OCI-LY7 (cell line): ENCODE measurements around the gene TUBE1. TPM values are rescaled to one million over a fixed set of nuclear protein-coding genes. Genes with fewer than 3 reads are reported as not detected.

ENCODE experiments used
- BruUV-seq: library from RNA; stranded (reverse); fragments of 400-500 nt; replicated peaks from 2 replicates; lab custom pipeline; 2021; lab: Mats Ljungman, UMichigan
- CTCF ChIA-PET: fragments of 300-600 bp; sonication (Branson Sonifier 250); formaldehyde crosslinking; loops from one replicate; lab custom pipeline; 2022; ENCODE audit warnings: antibody characterized with exemption; ENCODE audit not compliant: unreplicated experiment; lab: Charles Lee
- POLR2A ChIA-PET: fragments of 300-600 bp; sonication (Branson Sonifier 250); formaldehyde crosslinking; loops from one replicate; lab custom pipeline; 2022; ENCODE audit warnings: antibody characterized with exemption; lab: Charles Lee
- DNase-seq: peaks from one replicate; pipeline ENCODE4 v3.0.0-alpha.2; 2015; ENCODE audit warnings: low spot score
- H2AFZ ChIP-seq: fragments of 200-600 bp; sonication (generic), shearing (Covaris generic); 2 replicates; pipeline ENCODE4 v1.6.1; 2014; ENCODE audit warnings: mild to moderate bottlenecking, antibody characterized with exemption, low read length, moderate library complexity
- H3K27ac ChIP-seq: fragments of 200-600 bp; sonication (generic); 2 replicates; pipeline ENCODE4 v1.5.1; 2014; ENCODE audit warnings: mixed run types, low read depth, mild to moderate bottlenecking, moderate library complexity, low read length, inconsistent platforms; ENCODE audit not compliant: poor library complexity, severe bottlenecking
- H3K36me3 ChIP-seq: fragments of 200-600 bp; sonication (generic); 2 replicates; pipeline ENCODE4 v1.6.1; 2014; ENCODE audit warnings: mild to moderate bottlenecking, antibody characterized with exemption, low read length, moderate library complexity, mixed read lengths; ENCODE audit not compliant: insufficient read depth
- H3K4me1 ChIP-seq: fragments of 200-600 bp; sonication (generic); 2 replicates; pipeline ENCODE4 v1.5.1; 2014; ENCODE audit warnings: mild to moderate bottlenecking, low read length; ENCODE audit not compliant: insufficient read depth, poor library complexity, severe bottlenecking
- H3K4me2 ChIP-seq: fragments of 200-600 bp; sonication (generic); 2 replicates; pipeline ENCODE4 v1.6.1; 2014; ENCODE audit warnings: mild to moderate bottlenecking, low read length
- H3K4me3 ChIP-seq: fragments of 200-600 bp; sonication (generic); 2 replicates; pipeline ENCODE4 v1.5.1; 2014; ENCODE audit warnings: mild to moderate bottlenecking, low read depth, low read length; ENCODE audit not compliant: poor library complexity, severe bottlenecking
- H3K79me2 ChIP-seq: fragments of 200-600 bp; sonication (generic); 2 replicates; pipeline ENCODE4 v1.6.1; 2016; ENCODE audit warnings: low read depth, mild to moderate bottlenecking, low read length, moderate library complexity, mixed read lengths; ENCODE audit not compliant: insufficient read depth
- H3K9me2 ChIP-seq: fragments of 200-600 bp; sonication (generic); 2 replicates; pipeline ENCODE4 v1.6.1; 2016; ENCODE audit warnings: mild to moderate bottlenecking, low read length, mixed read lengths; ENCODE audit not compliant: insufficient read depth
- H3K9me3 ChIP-seq: fragments of 200-600 bp; sonication (generic); 2 replicates; pipeline ENCODE4 v1.6.1; 2014; ENCODE audit warnings: mild to moderate bottlenecking, mixed run types, low read length, mixed read lengths
- H4K20me1 ChIP-seq: fragments of 200-600 bp; sonication (generic); 2 replicates; pipeline ENCODE4 v1.6.1; 2014; ENCODE audit warnings: mild to moderate bottlenecking, antibody characterized with exemption, low read length, moderate library complexity, mixed read lengths; ENCODE audit not compliant: insufficient read depth
- CTCF ChIP-seq: fragments of 200-600 bp; sonication (generic); conservative IDR thresholded peaks from 2 replicates; pipeline ENCODE4 v1.5.1; 2014; ENCODE audit warnings: mild to moderate bottlenecking, antibody characterized with exemption, low read length, moderate library complexity, mixed read lengths
- EZH2phosphoT487 ChIP-seq: fragments of 200-600 bp; sonication (generic); IDR thresholded peaks from 2 replicates; pipeline ENCODE4 v1.6.1; 2018; ENCODE audit warnings: low read depth, borderline replicate concordance, mild to moderate bottlenecking, mixed run types, antibody characterized with exemption, low read length, moderate library complexity, mixed read lengths
- intact Hi-C: fragments of 100-400 bp; cut with micrococcal nuclease; formaldehyde crosslinking; loops from one replicate; pipeline ENCODE4 v1.10.0; 2022; ENCODE audit not compliant: unreplicated experiment
- total RNA-seq, 2 experiments: library from RNA; depleted of rRNA in 1 of 2; stranded (reverse); fragments of >200 nt in 1 of 2; shearing (Covaris generic) in 1 of 2; gene quantifications; 2 replicates each; pipeline ENCODE4 v1.2.3, GENCODE V29; 2014 to 2022

TUBE1 gene
- total RNA-seq, 2 experiments from 2014 or later, result 27.9 to 32.6 TPM

- Histone ChIP-seq H4K20me1 (no peaks in the 10 kb centered on the region), H3K36me3 (no peaks in the 10 kb centered on the region), H3K9me2 (no peaks in the 10 kb centered on the region; the same call in 1 of the 2 replicates), H3K4me3 (no peak overlapping the region), H3K79me2 (no peaks in the 10 kb centered on the region), H3K9me3 (no peaks in the 10 kb centered on the region; the same call in 1 of the 2 replicates), H2AFZ (no peak overlapping the region), H3K4me2 (no peak overlapping the region), H3K4me1 (peaks cover 6% of the 10 kb centered on the region), H3K27ac (no peak overlapping the region)
- BruUV-seq, result no TSS peak
- no peak for DNase-seq
- TF ChIP-seq EZH2phosphoT487, result no peak
- TF ChIP-seq CTCF, result no peak
- intact Hi-C loops, result loop anchor here (5.0 to 10.0 kb wide), 2 partner anchors 563 to 990 kb away; partner anchors contain the start of gene REV3L
- ChIA-PET POLR2A (interaction anchor here (1.9 kb wide), 1 partner anchor 41 kb away, joined by 4 read pairs; no protein-coding TSS in a partner anchor), CTCF (no interaction called here)
Measured at GRCh38 chr6:112044856-112045255, 42.4 kb downstream of the TUBE1 start.

- Histone ChIP-seq H3K27ac (no peak overlapping the region), H3K9me2 (no peaks in the 10 kb centered on the region; the same call in 1 of the 2 replicates), H2AFZ (no peak overlapping the region), H3K79me2 (no peaks in the 10 kb centered on the region), H3K4me2 (no peak overlapping the region), H3K9me3 (no peaks in the 10 kb centered on the region; the same call in 1 of the 2 replicates), H3K36me3 (no peaks in the 10 kb centered on the region), H4K20me1 (no peaks in the 10 kb centered on the region), H3K4me3 (no peak overlapping the region), H3K4me1 (peaks cover 6% of the 10 kb centered on the region)
- intact Hi-C loops, result loop anchor here (5.0 to 10.0 kb wide), 2 partner anchors 562 to 989 kb away; partner anchors contain the start of gene REV3L
- CTCF ChIA-PET, result no interaction called here
- no peak for DNase-seq
- TF ChIP-seq CTCF (no peak), EZH2phosphoT487 (no peak)
- POLR2A ChIA-PET, result no interaction called here
- BruUV-seq, result no TSS peak
Measured at GRCh38 chr6:112044196-112044595, 43.1 kb downstream of the TUBE1 start.
